GM12874 (cell line): ENCODE data around the gene PPP6C.

Experiments
- TF ChIP-seq, protein P1 (sequence below): IDR thresholded peaks from 2 replicates; pipeline ENCODE4 v1.5.1; 2011; ENCODE audit warnings: low read depth, mild to moderate bottlenecking, control low read depth, low read length, moderate library complexity; ENCODE audit not compliant: insufficient read depth

The PPP6C gene

DNA sequence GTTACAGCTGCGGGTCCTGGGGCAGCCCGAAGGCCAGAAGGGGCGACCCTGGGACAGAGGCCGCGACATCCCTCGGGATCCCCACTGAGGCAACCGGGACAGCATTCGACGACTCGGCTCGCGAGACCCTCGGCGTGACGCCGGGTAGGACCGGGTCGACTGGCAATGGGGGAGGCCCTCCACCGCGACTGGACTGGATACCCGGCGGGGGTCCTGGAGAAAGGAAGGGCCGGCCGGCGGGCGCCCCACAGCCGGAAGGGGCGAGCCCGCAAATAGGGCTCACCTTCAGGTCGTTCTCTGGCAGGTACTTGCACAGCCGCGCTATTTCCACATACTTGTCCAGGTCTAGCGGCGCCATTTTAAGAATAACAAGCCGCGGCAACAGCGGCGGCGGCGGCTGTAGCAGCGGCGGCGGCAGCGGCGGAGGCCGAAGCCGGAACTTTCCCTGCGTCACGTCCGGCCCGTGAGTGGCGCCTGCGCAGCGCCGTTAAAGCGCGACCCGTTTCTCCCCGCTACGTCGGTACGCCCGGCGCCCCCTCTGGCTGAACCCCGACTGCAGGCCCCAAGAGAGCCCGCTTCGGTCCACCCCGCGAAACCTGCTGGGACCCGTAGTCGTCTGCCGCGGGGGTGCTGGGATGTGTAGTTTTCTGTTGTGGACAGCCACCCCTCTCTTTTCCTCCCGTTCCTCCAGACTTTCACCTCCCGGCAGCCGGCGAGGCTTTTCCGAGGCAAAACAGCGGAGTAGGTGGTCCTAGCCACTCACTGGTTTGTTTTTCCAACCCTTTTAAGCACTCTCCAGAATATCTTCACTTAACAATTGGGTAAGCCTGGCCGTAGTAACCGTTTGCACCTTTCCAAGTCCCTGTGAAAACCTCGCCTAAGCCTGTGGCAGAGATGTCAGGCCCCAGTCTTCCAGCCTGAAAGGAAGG is at the start of gene PPP6C:
Gene PPP6C, minus strand, starts transcription at position 443 of the 929 bp plus-strand sequence. Its CDS starts 85 bp downstream, at position 358.
- TF ChIP-seq, protein P1, sequence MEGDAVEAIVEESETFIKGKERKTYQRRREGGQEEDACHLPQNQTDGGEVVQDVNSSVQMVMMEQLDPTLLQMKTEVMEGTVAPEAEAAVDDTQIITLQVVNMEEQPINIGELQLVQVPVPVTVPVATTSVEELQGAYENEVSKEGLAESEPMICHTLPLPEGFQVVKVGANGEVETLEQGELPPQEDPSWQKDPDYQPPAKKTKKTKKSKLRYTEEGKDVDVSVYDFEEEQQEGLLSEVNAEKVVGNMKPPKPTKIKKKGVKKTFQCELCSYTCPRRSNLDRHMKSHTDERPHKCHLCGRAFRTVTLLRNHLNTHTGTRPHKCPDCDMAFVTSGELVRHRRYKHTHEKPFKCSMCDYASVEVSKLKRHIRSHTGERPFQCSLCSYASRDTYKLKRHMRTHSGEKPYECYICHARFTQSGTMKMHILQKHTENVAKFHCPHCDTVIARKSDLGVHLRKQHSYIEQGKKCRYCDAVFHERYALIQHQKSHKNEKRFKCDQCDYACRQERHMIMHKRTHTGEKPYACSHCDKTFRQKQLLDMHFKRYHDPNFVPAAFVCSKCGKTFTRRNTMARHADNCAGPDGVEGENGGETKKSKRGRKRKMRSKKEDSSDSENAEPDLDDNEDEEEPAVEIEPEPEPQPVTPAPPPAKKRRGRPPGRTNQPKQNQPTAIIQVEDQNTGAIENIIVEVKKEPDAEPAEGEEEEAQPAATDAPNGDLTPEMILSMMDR = peak; percentile 83

DNA sequence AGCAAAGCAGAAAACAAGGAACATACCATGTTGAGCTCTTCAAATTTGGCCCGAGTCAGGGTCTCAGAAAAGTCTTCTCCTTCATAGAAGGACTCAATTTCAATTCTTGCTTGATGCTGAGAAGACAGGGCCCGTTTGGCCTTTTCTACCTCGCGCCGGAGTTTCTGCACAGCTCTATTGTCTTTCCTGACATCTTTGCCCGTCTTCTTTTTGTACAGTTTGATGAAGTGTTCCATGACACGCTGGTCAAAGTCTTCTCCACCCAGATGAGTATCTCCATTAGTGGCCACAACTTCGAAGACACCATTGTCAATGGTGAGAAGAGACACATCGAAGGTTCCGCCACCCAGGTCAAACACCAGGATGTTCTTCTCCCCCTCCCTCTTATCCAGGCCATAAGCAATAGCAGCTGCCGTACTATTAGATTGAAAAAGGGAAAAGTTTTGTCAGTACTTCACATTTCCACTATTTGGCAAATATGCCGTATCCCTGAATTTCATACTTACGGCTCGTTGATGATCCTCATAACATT is 49.4 kb upstream of the PPP6C start:
- TF ChIP-seq, protein P1 = no peak

DNA sequence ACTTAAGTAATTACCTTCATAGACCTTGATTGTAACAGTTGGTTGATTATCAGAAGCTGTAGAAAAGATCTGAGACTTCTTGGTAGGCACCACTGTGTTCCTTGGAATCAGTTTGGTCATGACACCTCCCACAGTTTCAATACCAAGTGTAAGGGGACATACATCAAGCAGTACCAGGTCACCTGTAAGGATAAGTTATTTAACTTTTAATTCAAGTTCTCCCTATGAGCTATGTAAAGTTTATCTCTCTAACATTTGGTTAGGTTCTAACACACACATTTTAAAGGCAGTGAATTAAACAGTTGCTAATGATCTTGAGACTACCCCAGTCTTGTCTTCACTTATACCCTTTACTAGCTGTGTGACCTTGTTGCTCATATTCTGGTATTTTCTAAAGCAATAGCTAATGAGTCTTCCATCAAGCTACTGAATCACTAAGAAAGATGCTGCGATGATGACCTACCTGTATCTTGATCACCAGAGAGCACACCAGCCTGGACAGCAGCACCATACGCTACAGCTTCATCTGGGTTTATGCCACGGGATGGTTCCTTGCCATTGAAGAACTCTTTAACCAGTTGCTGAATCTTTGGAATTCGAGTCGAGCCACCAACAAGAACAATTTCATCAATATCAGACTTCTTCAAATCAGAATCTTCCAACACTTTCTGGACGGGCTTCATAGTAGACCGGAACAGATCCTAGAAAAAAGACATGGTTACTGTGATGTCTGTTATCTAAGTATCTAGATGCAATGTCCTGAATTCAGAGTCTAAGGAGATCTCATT is 48.7 kb upstream of the PPP6C start:
- TF ChIP-seq, protein P1 = no peak

DNA sequence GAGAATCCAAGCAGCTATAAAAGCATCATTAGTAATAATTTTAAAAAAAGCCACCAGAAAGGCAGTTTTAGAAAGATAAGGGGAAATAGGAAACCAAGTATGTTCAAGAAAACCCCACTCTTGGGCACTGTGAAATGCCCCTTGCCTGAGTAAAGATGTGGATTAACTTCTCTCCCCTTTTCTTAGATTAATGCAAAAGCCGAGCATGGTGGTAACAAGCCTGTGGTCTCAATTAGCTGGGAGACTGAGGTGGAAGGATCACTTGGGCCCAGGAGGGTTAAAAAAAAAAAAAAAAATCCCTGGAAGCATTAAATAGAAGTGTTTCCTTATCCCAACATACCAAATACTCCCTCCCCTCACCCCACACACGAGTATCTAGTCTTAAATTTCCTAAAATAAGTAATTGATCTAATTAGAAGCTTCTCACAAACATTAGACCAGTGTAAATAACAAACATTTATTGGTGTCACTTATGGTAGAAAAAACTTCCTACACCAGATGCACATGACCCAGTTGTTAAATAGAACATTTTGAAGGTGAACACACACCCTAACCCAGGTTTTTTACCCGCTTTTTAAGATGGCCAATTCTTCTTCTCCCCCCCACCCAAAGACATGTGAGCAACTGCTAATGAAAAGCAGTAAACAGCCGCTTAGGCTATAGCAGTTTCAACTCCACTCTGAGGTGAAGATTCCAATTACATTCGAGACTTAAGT is 46.4 kb upstream of the PPP6C start:
- TF ChIP-seq, protein P1 = no peak

DNA sequence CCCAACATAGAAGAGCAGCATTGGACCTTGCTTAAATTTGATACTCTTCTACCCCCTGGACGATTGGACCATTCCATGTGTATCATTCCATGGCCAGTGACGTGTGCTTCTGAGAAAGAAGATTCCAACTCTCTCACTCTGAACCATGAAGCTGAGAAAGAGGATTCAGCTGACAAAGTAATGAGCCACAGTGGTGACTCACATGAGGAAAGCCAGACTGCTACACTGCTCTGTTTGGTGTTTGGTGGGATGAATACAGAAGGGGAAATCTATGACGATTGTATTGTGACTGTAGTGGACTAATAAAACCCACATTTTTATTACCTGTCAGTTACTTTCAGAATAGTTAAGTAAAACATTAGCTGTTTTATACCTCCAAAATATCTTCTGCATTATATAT is 44.1 kb upstream of the PPP6C start:
- TF ChIP-seq, protein P1 = no peak

DNA sequence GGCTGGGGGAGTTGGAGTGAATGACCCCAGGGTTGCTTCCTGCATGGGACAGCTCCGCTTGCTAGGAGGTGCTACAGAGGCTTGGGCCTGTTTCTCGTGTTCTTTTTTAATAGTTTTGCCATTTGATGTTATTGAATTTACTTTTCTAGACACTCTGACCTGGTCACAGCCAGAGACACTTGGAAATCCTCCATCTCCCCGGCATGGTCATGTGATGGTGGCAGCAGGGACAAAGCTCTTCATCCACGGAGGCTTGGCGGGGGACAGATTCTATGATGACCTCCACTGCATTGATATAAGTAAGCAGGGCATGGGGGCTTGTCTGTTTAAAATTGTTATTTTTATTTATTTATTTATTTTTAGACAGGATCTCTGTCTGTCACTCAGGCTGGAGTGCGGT is 38.2 kb upstream of the PPP6C start:
- TF ChIP-seq, protein P1 = no peak
